NCI-H128 (cell line): ENCODE data around the gene ZFAND3.
A peak's percentile ranks its signal among the peaks of the same experiment; 100 is the strongest.

Experiments
- DNase-seq: peaks from one replicate; lab custom pipeline; 2025; ENCODE audit not compliant: unreplicated experiment; lab: John Stamatoyannopoulos, UW

The ZFAND3 gene

DNA sequence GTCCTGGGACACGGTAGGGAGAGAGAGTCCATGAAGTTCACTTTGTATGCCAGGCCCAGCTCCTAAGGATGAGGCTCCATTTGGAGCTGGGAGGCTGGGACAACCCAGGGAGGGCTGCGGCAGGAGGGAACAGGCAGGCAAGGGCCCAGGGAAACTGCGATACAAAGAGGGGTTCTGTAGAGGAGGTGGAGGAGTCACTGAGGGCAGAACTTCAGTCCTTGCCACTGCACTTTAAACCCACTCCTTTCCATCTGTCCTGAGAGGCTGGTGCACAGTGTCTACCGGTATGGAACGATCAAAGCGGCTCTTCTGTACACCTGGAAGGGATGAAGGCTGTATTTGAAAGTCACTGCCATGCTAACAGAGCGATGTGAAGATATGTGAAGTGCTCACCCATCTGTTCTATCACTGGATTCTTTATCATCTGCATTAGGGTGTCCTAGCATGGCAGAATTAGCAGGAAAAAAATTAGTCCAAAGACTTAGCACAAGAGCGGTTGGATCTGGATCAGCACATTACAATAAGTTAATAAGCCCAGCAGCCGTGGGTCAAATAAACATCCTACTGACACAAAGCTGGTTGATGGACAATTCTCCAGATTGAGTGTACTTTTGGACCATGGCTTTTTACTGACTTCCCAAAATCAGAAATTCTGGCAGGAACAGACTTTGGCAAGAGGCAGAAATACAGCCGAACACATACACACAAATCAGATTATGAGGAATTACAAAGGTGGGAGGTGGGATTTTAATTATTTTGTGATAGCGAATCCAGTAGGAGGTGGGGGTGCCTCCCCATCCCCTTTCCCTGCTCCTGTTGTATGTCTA lies 20.9 kb upstream of the ZFAND3 start:
- no peak for DNase-seq

GRCh38 chr6:37799263-37799644 lies 20.3 kb upstream of the ZFAND3 start:
- no peak for DNase-seq

DNA sequence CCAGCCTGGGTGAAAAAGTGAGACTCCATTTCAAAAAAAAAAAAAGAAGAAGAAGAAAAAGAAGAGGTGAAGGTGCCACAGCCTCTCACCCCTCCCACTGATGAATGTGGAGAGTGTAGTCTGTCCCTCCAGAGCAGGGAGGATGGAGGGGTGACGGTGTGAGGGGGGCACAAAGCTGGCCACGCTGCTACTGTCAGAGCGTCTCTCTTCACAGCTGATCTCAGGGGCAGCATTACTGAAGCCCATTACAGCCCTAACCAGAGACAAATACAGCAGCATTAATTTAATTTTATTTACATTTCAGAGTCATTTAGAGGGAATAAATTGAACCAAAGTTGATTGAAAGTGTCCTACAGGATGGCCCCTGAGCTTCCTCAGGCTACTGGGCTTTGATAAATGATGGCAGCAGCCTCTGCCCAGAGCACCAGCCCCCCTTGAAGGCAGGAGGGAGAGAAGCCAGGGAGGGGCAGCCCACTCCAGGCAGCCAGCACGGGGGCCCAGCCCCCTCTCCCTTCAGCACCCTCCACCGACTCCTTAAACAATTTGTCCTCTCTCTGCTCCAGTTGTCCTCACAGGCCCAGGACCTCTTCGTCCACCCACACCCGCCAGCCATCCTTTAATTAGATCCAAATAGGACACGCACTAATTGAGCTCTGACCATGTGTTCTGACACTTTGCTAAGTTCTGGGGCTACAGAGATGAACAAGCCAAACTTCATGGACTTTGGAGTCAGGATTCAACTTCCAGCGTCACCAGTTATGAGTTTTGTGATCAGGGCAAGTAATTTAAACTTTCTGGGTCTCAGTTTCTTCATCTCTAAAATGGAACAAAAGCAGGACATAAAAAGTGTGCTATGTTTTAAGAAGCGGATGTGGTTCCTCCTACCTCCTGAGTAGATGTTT lies 18.6 kb upstream of the ZFAND3 start:
- no peak for DNase-seq

GRCh38 chr6:37801605-37801940 lies 18.0 kb upstream of the ZFAND3 start:
- no peak for DNase-seq

- DNase-seq: no peak
These were observed 16.7 kb upstream of the ZFAND3 start for GRCh38 chr6:37802810-37803209.

- no peak for DNase-seq
These were observed 14.9 kb upstream of the ZFAND3 start for GRCh38 chr6:37804586-37804985.

- DNase-seq: no peak
These were observed 13.3 kb upstream of the ZFAND3 start for GRCh38 chr6:37806213-37806612.

GRCh38 chr6:37807656-37808055 lies 11.9 kb upstream of the ZFAND3 start:
- DNase-seq: no peak

DNA sequence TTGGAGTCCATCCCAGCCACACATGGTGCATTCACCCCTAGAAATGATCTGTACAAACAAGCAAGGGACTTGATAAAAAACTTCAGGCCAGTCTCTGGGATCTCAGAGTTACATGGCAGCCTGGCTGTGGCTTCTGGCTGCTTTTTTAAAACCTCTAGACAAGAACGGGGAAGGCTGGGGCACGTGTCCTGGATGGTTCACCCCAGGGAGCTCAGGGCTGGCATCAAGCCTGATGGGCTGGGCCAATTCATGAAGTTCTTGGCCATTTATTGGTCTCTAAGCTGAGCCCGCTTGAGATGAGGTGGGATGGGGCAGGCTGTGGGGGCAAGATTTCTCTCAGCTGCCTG lies 10.4 kb upstream of the ZFAND3 start:
- no peak for DNase-seq

- no peak for DNase-seq
These were observed 6.7 kb upstream of the ZFAND3 start for GRCh38 chr6:37812841-37813240.

GRCh38 chr6:37814374-37814773 lies 5.2 kb upstream of the ZFAND3 start:
- no peak for DNase-seq

GRCh38 chr6:37816599-37817375 lies 2.7 kb upstream of the ZFAND3 start:
- no peak for DNase-seq

DNA sequence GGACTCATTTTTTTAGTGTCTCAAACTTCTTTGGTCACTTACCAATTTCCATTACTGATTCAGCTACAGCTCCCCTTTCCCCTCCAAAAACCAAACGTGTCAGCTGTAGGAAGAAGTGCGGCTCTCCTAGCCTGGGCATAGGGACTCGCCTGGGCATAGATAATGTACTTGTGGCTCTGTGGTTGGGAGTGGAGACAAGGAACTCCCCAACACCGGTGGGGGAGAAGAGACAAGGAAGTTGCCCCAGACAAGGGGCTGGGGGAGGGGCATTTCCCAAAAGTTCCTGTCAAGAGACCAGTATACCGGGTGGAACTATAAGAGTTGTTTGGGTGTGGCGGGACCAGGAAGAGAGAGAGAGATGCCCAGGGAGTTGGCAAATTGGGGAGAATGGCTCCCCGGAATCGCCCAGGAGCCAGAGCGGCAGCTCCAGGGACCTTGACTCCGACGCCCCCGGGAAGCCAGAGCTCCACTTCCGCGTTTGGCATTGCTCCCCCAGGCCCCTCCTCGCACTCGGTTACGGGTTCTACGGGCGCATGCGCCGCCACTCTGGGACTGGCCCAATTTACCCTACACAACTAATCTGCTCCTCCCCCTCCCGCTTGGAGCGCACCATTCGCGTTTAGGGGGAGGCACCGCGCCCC lies 871 bp upstream of the ZFAND3 start:
- peak; percentile 96 for DNase-seq

DNA sequence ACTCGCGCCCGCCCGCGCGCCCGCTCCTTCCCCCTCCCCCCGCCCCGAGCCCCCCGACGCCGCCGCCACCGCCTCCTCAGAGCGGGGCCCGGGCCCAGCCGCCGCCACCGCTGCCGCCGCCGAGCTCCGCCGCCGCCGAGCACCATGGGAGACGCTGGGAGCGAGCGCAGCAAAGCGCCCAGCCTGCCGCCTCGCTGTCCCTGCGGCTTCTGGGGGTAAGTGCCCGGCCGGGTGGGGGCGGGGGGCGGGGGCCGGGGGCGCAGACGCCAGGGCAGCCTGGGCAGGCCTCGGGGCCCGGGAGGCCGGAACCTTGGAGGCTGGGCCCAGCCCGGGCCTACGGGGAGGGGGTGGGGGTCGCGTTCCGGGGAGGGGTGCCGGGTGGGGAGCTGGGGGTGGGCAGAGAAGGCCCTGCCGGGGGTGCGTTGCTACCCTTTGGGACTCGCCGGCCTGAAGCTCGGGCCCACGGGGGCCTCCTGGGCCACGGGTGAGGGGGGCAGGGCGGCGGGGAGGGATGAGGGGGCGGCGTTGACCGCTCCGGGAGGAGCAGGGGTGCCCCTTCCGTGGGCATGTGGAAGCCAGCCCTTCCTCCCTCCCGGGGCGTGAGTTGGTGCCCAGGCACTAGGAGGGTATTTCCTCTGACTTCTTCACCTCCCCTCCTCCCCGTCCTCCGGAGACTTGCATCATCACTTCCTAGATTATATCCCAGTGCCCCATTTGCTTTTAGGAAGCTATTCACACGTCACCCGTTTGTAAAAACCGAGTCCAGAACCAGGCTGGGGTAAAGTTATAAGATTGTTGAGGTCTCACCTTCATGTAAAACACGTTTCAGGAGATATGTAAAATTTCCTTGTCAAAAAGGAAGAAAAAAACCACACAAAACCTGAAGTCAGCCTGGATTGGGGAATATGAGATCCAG lies 533 bp downstream of the ZFAND3 start:
- DNase-seq: no peak

DNA sequence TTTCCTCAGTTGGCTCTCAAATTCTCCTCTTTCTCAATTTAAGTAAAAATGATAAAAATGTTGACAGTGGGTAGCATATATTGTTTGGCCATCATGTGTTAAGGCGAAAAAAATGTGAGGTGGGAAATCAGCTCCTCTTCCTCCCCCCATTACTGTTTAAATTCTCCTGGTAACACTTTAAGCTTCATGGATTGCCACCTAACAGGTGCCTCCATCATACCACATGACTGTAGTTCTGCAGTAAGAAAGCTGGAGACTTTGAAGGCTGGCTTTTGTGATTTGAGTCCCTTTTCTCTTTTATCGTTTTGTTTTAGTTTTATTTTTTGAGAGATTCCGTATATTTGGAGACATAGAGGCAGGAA lies 1.2 kb downstream of the ZFAND3 start:
- no peak for DNase-seq

- DNase-seq: no peak
These were observed 1.9 kb downstream of the ZFAND3 start for GRCh38 chr6:37821446-37821845.

DNA sequence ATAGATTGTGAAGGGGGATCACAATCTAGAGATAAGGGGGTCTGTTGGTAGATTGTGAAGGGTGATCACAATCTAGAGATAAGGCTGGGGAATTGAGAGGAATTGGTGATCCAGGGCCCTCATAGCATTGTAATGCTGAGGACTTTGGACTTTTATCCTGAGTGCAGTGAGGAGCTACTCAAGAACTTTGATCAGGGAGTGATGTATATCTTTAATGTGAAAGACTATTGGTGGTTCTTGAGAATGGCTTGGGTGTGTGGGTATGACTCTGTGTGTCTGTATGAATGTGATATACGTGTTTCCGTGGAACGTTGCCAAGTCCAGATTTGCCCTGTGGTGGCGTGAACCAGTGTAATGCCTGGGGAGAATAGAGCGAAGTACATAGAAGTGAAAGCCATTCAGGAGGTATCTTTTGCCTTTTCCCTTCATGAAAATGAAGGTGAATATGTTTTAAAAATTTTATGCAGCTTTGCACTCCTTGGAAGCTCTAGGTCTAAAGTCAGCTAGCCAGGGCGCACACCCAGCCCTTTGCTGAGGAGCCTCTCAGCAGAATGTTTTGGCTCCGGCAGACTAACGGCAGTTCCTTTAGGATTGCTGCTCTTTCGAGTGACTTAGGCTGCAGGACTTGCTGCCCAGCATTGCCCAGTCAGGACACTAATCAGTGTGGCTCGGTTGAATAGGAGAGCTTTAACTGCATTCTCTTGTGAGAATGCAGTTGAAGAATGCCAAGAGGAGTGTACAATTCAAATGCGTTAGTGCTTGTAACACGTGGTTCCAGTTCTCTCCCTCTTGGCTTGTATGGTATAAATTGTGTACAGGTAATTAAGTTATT lies 3.5 kb downstream of the ZFAND3 start:
- no peak for DNase-seq

- no peak for DNase-seq
These were observed 4.6 kb downstream of the ZFAND3 start for GRCh38 chr6:37824170-37824569.

DNA sequence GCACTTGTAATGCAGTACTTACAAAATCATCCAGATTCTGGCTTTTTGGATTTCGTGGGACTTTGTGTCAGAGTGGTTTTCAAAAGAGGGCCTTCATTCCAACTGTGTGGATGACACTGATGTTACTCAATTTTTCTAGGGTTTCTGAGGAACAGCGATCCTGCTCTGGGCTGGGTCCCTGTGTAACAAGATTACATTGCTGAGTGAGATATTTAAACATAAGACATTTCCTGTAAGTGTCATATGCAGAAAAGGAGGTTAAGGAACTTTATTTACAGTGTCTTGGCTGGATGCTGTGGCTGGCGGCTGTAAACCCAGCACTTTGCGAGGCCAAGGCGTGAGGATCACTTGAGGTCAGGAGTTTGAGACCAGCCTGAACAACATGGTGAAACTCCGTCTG lies 6.7 kb downstream of the ZFAND3 start:
- no peak for DNase-seq
